ENCODE measurements around the gene SRGAP1.

SRGAP1 gene

GRCh38 chr12:63844391-63845341, at the start of gene SRGAP1:
TSS of gene SRGAP1 (plus strand) at chr12:63844700. CDS start at chr12:63844817, 117 bp downstream.
- H3K27ac Mint-ChIP-seq = peak within 1 kb of the TSS; percentile 92 to 98 (median 94)
- H3K9me3 Mint-ChIP-seq = no peaks in the 10 kb centered on the region
- no peaks in the 10 kb centered on the region for H3K27me3 Mint-ChIP-seq (ENCODE audit: low read depth)
- peaks cover 36% of the 10 kb centered on the region for H3K4me1 Mint-ChIP-seq
- peak within 1 kb of the TSS; percentile 99 to 100 (median 99) for H3K4me3 Mint-ChIP-seq
- H3K36me3 Mint-ChIP-seq (ENCODE audit: low read depth) = peaks cover 1% of the 10 kb centered on the region
- no peak for TF ChIP-seq CTCF (IDR thresholded peaks at IDR 0.05; ENCODE audit: unreplicated experiment in 3 of 3)

- H3K27ac Mint-ChIP-seq = no peak overlapping the region
- peaks cover 16% of the 10 kb centered on the region for H3K36me3 Mint-ChIP-seq (ENCODE audit: low read depth)
- no peaks in the 10 kb centered on the region for H3K9me3 Mint-ChIP-seq
- no peak for TF ChIP-seq CTCF (IDR thresholded peaks at IDR 0.05; ENCODE audit: unreplicated experiment in 3 of 3)
- no peaks in the 10 kb centered on the region for H3K27me3 Mint-ChIP-seq (ENCODE audit: low read depth)
- no peak overlapping the region for H3K4me3 Mint-ChIP-seq
- H3K4me1 Mint-ChIP-seq = peaks cover 7% of the 10 kb centered on the region
These were observed 49.3 kb upstream of the SRGAP1 start for GRCh38 chr12:63795032-63795687.

- no peak overlapping the region for H3K27ac Mint-ChIP-seq
- peaks cover 8% of the 10 kb centered on the region for H3K36me3 Mint-ChIP-seq (ENCODE audit: low read depth)
- H3K9me3 Mint-ChIP-seq = no peaks in the 10 kb centered on the region
- TF ChIP-seq CTCF (IDR thresholded peaks at IDR 0.05; ENCODE audit: unreplicated experiment in 3 of 3) = no peak
- H3K4me1 Mint-ChIP-seq = peaks cover 7% of the 10 kb centered on the region
- no peak overlapping the region for H3K4me3 Mint-ChIP-seq
- no peaks in the 10 kb centered on the region for H3K27me3 Mint-ChIP-seq (ENCODE audit: low read depth)
These were observed 48.6 kb upstream of the SRGAP1 start for GRCh38 chr12:63795944-63796343.

- H3K9me3 Mint-ChIP-seq = no peaks in the 10 kb centered on the region
- no peaks in the 10 kb centered on the region for H3K4me1 Mint-ChIP-seq
- H3K27ac Mint-ChIP-seq = no peak overlapping the region
- no peaks in the 10 kb centered on the region for H3K27me3 Mint-ChIP-seq (ENCODE audit: low read depth)
- peak; percentile 62 to 70 (median 64) for TF ChIP-seq CTCF (IDR thresholded peaks at IDR 0.05; ENCODE audit: unreplicated experiment in 3 of 3)
- peaks cover 11% of the 10 kb centered on the region for H3K36me3 Mint-ChIP-seq (ENCODE audit: low read depth)
- no peak overlapping the region for H3K4me3 Mint-ChIP-seq
These were observed 42.4 kb upstream of the SRGAP1 start for GRCh38 chr12:63802012-63802608.

- Mint-ChIP-seq H3K27me3 (ENCODE audit: low read depth) (no peaks in the 10 kb centered on the region), H3K9me3 (no peaks in the 10 kb centered on the region), H3K4me3 (no peak overlapping the region), H3K4me1 (no peaks in the 10 kb centered on the region), H3K27ac (no peak overlapping the region), H3K36me3 (ENCODE audit: low read depth) (peaks cover 19% of the 10 kb centered on the region)
- TF ChIP-seq CTCF (IDR thresholded peaks at IDR 0.05; ENCODE audit: unreplicated experiment in 3 of 3) = no peak
These were observed 39.8 kb upstream of the SRGAP1 start for GRCh38 chr12:63804746-63805145.

Data from nephron (organoid).